SK-N-DZ (cell line): Measurements from ENCODE around the gene MTHFSD.

ENCODE experiments used
- DNase-seq: peaks from one replicate; pipeline ENCODE4 v3.0.0-alpha.2; 2015; ENCODE audit warnings: low spot score

Gene MTHFSD

DNA sequence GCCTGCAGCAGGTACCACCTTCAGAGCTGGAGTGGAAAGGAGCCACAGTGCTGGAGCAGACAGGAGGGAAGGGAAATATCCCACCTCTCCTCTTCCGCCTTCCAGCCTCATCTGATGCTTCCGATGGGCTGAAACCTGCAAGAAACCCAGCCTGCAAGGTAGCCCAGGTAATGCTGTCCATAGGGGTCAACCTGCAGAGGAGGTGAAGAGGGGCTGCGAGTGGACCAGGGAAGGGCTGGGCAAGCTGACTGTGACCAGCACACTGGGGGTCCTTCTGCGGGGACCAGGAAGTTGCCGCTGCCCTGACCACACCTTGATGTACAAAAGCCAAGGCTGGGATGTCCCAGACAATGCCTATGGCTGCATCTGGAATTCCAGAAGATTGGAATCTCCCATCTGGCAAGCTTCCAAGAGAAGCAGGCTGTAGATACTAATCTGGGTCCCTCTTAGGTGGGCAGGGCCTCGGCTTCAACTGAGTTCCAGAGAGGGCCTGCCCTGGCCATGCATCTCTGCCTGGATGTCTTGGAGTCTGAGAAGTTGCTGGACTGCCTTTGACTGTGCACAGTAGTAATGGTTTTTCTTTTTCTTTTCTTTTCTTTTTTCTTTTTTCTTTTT is 29.1 kb upstream of the MTHFSD start:
- DNase-seq = no peak

GRCh38 chr16:86581458-86581857 is 26.4 kb upstream of the MTHFSD start:
- no peak for DNase-seq

GRCh38 chr16:86580791-86581170 is 25.7 kb upstream of the MTHFSD start:
- no peak for DNase-seq

GRCh38 chr16:86580063-86580790 is 25.2 kb upstream of the MTHFSD start:
- DNase-seq = no peak

DNA sequence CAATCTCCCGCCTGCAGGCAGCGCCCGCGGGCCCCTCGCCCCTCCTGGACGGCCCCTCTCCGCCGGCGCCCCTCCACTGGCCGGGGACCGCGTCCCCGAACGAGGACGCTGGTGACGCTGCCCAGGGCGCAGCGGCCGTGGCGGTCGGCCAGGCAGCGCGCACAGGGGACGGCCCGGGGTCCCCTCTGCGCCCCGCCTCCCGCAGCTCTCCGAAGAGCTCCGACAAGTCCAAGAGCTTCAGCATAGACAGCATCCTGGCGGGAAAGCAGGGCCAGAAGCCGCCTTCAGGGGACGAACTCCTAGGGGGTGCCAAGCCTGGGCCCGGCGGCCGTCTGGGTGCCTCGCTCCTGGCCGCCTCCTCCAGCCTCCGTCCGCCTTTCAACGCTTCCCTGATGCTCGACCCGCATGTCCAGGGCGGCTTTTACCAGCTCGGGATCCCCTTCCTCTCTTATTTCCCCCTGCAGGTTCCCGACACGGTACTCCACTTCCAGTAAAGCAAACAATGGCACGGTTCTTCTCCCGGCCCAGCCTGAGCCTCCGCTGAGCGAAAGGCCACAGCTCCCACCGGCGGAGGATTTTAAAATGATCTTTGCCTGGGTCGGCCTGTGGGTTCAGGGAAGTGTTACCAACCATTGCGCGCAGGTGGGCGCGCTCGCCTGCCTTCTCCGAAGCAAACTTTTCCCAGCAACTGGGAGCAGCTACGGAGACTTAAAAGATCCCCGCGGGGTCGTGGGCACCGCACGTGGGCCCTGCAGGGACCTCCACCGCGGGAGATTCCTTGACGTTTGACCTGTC is 24.4 kb upstream of the MTHFSD start:
- DNase-seq = no peak

- no peak for DNase-seq
Observed at GRCh38 chr16:86578611-86579267, 23.7 kb upstream of the MTHFSD start.

DNA sequence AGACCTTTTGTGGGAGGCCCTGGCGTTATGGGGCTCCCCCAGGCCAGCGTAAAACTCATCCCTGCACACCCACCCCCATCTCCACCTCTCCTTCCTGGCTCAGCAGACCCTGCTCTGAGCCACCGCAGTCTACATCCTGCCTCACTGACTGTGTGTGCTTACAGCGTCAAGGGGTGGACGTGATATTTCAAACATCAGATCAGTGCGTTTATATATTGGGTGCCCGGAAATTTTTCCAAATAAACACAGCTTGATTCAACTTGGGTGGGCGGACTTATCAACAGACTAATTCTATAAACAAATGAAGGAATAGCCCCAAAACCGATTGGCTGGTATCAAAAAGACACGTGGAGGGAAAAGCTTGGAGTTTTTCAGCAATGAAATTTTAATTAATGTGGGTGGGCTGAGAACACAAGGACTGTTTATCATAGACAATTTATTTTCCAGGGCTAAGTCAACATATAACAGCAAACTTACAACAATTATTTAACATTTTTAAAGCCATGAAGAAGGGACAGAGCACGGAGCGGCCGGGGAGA is 23.1 kb upstream of the MTHFSD start, which contains the start of gene FOXL1:
Gene FOXL1 (plus strand): TSS at position 489 of the 539 bp plus-strand sequence. CDS start 175 bp downstream, outside the sequence.
- no peak for DNase-seq

DNA sequence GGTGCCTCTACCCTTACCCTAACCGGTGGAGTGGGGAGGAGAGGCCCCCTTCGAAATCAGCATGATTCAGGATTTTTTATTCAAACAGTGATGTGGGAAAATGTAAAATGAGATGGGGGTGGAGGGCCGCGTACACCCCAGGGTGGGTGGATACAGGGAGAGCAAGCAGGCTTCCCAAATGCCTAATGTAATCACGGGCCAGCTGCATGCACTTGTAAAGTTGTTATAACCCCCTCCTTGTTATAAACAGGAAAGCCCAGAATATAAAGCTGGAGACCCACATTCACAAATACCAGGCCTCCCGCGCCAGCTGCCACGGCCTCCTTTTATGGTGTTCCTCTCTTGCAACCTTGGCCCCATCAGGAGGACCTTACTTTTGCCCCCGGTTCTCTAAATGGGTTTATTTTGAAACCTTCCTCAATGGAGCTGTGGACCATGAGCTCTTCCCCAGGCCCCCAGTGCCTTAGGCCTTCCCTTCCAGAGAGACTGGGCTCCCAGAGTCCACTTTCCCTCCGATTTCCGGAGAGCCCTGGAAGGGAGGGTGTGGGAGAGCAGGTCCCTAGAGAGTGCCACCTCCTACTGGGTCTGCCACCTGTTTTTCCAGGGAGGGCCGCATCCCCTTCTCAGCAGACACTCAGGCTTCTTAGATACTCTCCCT is 22.4 kb upstream of the MTHFSD start:
- DNase-seq = no peak

DNA sequence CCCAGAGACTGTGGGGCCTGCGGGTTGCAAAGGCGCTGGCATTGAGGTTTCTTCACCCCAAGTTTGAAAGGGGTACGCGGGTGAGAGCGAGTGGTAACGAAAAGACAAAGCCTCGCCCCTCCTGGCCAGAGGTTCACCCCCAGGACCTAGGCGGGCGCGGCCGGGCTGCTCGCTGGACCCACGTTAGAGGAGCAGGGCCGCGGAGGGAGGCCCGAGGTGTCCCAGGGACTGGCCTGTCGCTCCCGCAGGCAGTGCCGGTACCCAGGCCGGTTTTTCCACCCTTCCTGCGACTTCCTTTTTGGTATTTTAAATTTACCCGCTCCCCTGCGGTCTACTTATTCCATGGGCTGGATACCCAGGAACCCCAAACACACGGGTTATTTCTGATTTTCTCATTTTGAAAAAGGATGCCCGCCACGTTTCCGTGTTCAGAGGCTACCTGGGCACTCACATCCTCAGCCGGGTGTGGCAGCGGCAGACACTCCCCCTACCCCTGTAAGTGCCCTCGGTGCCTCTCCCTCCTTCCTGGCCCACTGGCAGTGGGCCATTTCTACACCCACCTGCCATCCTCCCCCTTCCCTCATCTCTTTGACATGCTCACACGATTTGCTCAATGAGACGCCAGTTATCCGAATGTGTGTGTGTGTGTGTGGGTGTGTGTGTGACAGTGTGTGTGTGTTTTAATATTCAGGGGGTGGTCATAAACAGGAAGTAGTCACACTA is 21.7 kb upstream of the MTHFSD start:
- DNase-seq = no peak

- peak; percentile 44 for DNase-seq
Observed at GRCh38 chr16:86575754-86576557, 20.9 kb upstream of the MTHFSD start.

- no peak for DNase-seq
Observed at GRCh38 chr16:86575095-86575685, 20.2 kb upstream of the MTHFSD start.

DNA sequence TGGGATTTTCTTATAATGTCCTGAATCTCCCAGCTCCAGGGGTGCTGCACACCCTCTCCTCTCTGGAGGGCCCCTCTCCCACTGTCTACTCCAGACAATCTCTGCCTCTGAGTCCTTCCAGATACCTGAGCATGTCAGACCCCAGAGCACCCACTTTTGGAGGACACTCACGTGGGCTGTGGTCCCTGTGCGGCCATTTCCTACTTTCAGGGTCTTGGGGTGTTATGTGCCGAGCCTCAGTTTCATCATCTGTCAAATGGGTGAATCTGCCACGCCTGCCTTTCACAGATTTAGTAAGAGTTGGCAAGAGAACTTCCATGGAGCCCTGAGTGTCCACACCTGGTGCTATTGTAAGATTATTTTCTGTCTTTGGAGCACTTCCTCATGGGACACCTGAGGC is 19.6 kb upstream of the MTHFSD start:
- no peak for DNase-seq

- DNase-seq = no peak
Observed at GRCh38 chr16:86573646-86574508, 18.8 kb upstream of the MTHFSD start.

GRCh38 chr16:86573215-86573614 is 18.2 kb upstream of the MTHFSD start:
- no peak for DNase-seq

- DNase-seq = no peak
Observed at GRCh38 chr16:86572606-86573005, 17.6 kb upstream of the MTHFSD start.

GRCh38 chr16:86572041-86572521 is 17.0 kb upstream of the MTHFSD start:
- DNase-seq = no peak

DNA sequence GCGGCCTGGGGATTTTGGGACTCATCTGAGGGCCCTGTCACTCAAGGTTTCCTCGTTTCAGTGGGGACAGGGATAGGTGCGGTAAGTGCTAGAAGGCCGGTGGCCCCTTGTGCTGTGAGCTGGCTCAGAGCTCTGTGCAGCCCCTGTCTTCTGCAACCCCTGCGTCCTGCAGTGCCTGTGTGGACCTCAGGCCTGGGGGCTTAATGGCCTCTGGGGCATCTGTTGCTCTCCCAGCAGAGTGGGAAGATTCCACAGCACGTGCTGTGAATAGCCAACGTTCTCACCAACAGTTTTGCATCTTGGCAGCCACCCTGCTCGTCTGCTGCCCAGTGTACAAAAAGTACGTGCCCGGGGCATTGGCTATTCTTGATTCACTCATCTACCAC is 16.5 kb upstream of the MTHFSD start:
- no peak for DNase-seq
